HepG2 (cell line): ENCODE data around the gene MACROD2. TPM values are rescaled to one million over a fixed set of nuclear protein-coding genes. Genes with fewer than 3 reads are reported as not detected.

Experiments
- ATAC-seq: fragments of 200-7000 bp; cut with Tn5 transposase; 3 replicates; pipeline ENCODE4 v1.9.1; 2020; ENCODE audit warnings: mild to moderate bottlenecking, moderate library complexity
- BruUV-seq: library from RNA; stranded (reverse); fragments of 400-500 nt; replicated peaks from 2 replicates; lab custom pipeline; 2021; lab: Mats Ljungman, UMichigan
- CTCF ChIA-PET: fragments of 300-600 bp; formaldehyde crosslinking; extraction: SDS; loops from one replicate; lab custom pipeline; 2021; ENCODE audit warnings: low total read pairs, inconsistent platforms, low intra/inter-chr PET ratio; lab: Yijun Ruan, JAX
- POLR2A ChIA-PET: fragments of 350-600 bp; sonication (Branson Sonifier 250); formaldehyde crosslinking; loops from one replicate; lab custom pipeline; 2020; ENCODE audit warnings: antibody characterized with exemption, inconsistent platforms; lab: Yijun Ruan, JAX
- DNase-seq: peaks from one replicate; pipeline ENCODE4 v3.0.0-alpha.2; 2015; ENCODE audit warnings: low spot score
- FAIRE-seq: peaks from 3 replicates; lab custom pipeline; 2011; peaks lifted over from hg19 to GRCh38; lab: Jason Lieb, UNC
- H2AFZ ChIP-seq: one replicate; pipeline ENCODE4 v1.6.1; 2011; ENCODE audit warnings: low read length, inconsistent platforms
- H3K27ac ChIP-seq: fragments of 300-600 bp; 3 replicates; pipeline ENCODE4 v1.8.0; 2011; ENCODE audit warnings: mixed run types, mild to moderate bottlenecking, mixed read lengths, low read length, inconsistent platforms; ENCODE audit not compliant: insufficient read depth; ENCODE audit errors: extremely low read length
- H3K27me3 ChIP-seq, 2 experiments: fragments of 200-600 bp in 1 of 2; 2 replicates in 1 of 2; 3 replicates in 1 of 2; pipeline versions ENCODE4 v1.6.0 to v1.8.0; 2011; ENCODE audit warnings: low read length in 2 of 2, mild to moderate bottlenecking in 2 of 2, moderate library complexity in 2 of 2, inconsistent platforms in 1 of 2; ENCODE audit not compliant: insufficient read depth in 2 of 2, control insufficient read depth in 1 of 2
- H3K36me3 ChIP-seq, 2 experiments: fragments of 200-600 bp in 1 of 2; replicated peaks in 1 of 2; 2 replicates in 1 of 2; 3 replicates in 1 of 2; pipeline versions ENCODE4 v1.5.1 to v1.8.0; 2011; ENCODE audit warnings: low read length in 2 of 2, inconsistent platforms in 1 of 2; ENCODE audit not compliant: insufficient read depth in 2 of 2, control insufficient read depth in 1 of 2
- H3K4me1 ChIP-seq: 2 replicates; pipeline ENCODE4 v1.5.1; 2012; ENCODE audit warnings: low read length, inconsistent platforms; ENCODE audit not compliant: insufficient read depth
- H3K4me2 ChIP-seq: 2 replicates; pipeline ENCODE4 v1.6.0; 2011; ENCODE audit warnings: low read depth, low read length, inconsistent platforms
- H3K4me3 ChIP-seq, 3 experiments: fragments of 200-600 bp in 1 of 3; sonication (generic), shearing (Covaris generic) in 1 of 3; replicated peaks in 1 of 3; 2 replicates each; pipeline ENCODE4 v1.5.1; 2011 to 2016; ENCODE audit warnings: low read length in 3 of 3, inconsistent platforms in 2 of 3, low read depth in 2 of 3, mild to moderate bottlenecking in 2 of 3, control low read depth in 1 of 3, mixed read lengths in 1 of 3; ENCODE audit not compliant: insufficient read depth in 1 of 3
- H3K79me2 ChIP-seq: one replicate; pipeline ENCODE4 v1.6.1; 2011; ENCODE audit warnings: low read length, inconsistent platforms; ENCODE audit not compliant: insufficient read depth
- H3K9ac ChIP-seq: 2 replicates; pipeline ENCODE4 v1.6.0; 2011; ENCODE audit warnings: mild to moderate bottlenecking, low read depth, low read length, inconsistent platforms; ENCODE audit not compliant: insufficient read depth
- H3K9me3 ChIP-seq: 2 replicates; pipeline ENCODE4 v1.5.1; 2012; ENCODE audit warnings: mild to moderate bottlenecking, low read length
- H4K20me1 ChIP-seq: 2 replicates; pipeline ENCODE4 v1.6.0; 2011; ENCODE audit warnings: inconsistent platforms, mild to moderate bottlenecking, low read length, moderate library complexity; ENCODE audit not compliant: insufficient read depth
- CBX1 ChIP-seq: IDR thresholded peaks from one replicate; pipeline ENCODE4 v1.6.1; 2016; ENCODE audit warnings: antibody characterized with exemption, low read depth
- CREB3 ChIP-seq: sonication (generic); formaldehyde crosslinking; IDR thresholded peaks from 2 replicates; pipeline ENCODE4 v1.5.0; 2020; ENCODE audit warnings: missing genetic modification reagents
- DNMT3B ChIP-seq: conservative IDR thresholded peaks from 2 replicates; pipeline ENCODE4 v1.6.1; 2016; ENCODE audit warnings: missing biosample characterization, control low read depth
- FOSL2 ChIP-seq: sonication (generic); formaldehyde crosslinking; IDR thresholded peaks from 2 replicates; pipeline ENCODE4 v1.4.0; 2020; ENCODE audit warnings: missing genetic modification reagents
- HHEX ChIP-seq: IDR thresholded peaks from 2 replicates; pipeline ENCODE4 v1.6.1; 2016; ENCODE audit warnings: control low read depth
- JUND ChIP-seq: sonication (generic); formaldehyde crosslinking; IDR thresholded peaks from 2 replicates; pipeline ENCODE4 v1.8.0; 2022; ENCODE audit warnings: mild to moderate bottlenecking, missing genetic modification reagents
- SNAPC4 ChIP-seq: sonication (generic); formaldehyde crosslinking; IDR thresholded peaks from 2 replicates; pipeline ENCODE4 v1.4.0; 2020; ENCODE audit warnings: mild to moderate bottlenecking, missing genetic modification reagents
- ZFYVE20 ChIP-seq: sonication (generic); formaldehyde crosslinking; IDR thresholded peaks from 2 replicates; pipeline ENCODE4 v1.8.0; 2023; ENCODE audit warnings: low read depth, mild to moderate bottlenecking, moderate library complexity, missing genetic modification reagents, borderline replicate concordance
- ZNF282 ChIP-seq: fragments of 450-650 bp; IDR thresholded peaks from 2 replicates; pipeline ENCODE4 v1.6.1; 2018; ENCODE audit not compliant: partially characterized antibody
- ZNF296 ChIP-seq: sonication (generic); formaldehyde crosslinking; conservative IDR thresholded peaks from 2 replicates; pipeline ENCODE4 v1.5.0; 2020; ENCODE audit warnings: mild to moderate bottlenecking, missing genetic modification reagents
- ZNF430 ChIP-seq: sonication (generic); formaldehyde crosslinking; IDR thresholded peaks from 2 replicates; pipeline ENCODE4 v1.9.0; 2021; ENCODE audit warnings: mild to moderate bottlenecking, missing genetic modification reagents
- ZNF446 ChIP-seq: sonication (generic); formaldehyde crosslinking; IDR thresholded peaks from 2 replicates; pipeline ENCODE4 v1.5.0; 2020; ENCODE audit warnings: mild to moderate bottlenecking, missing genetic modification reagents
- ZNF598 ChIP-seq: sonication (generic); formaldehyde crosslinking; IDR thresholded peaks from 2 replicates; pipeline ENCODE4 v1.5.1; 2020; ENCODE audit warnings: mild to moderate bottlenecking, missing genetic modification reagents, borderline replicate concordance
- WGBS: methylation state at CpG from one replicate; pipeline ENCODE4 v1.1.6; 2017; ENCODE audit warnings: low lambda C conversion rate; 5-methylcytosine and 5-hydroxymethylcytosine counted together
- in situ Hi-C: cut with HindIII; loops from 2 replicates; pipeline ENCODE4 v1.10.0; 2017; ENCODE audit warnings: low pct_unique_long_range_greater_than_20kb; ENCODE audit not compliant: extremely low pct_ligation_motif_present
- intact Hi-C: fragments of 100-400 bp; cut with micrococcal nuclease; formaldehyde crosslinking; loops from one replicate; pipeline ENCODE4 v1.10.0; 2022; ENCODE audit not compliant: unreplicated experiment
- polyA plus RNA-seq, 8 experiments: library from polyadenylated mRNA; depleted of rRNA in 3 of 8; stranded (reverse) in 7 of 8; unstranded in 1 of 8; fragments of >200 nt; fragmentation: Illumina TruSeq in 4 of 8; extraction: Trizol in 4 of 8; gene quantifications; 2 replicates each; pipeline versions ENCODE4 v1.2.1 to v1.2.3, GENCODE V29; 2011 to 2016; ENCODE audit warnings: low read depth in 4 of 8, missing spikeins in 1 of 8, mixed read lengths in 1 of 8; ENCODE audit not compliant: insufficient read depth in 1 of 8
- total RNA-seq, 5 experiments: library from RNA; depleted of rRNA; stranded (reverse); fragments of >200 nt; fragmentation: Illumina TruSeq; extraction: Trizol; gene quantifications; 2 replicates each; pipeline ENCODE4 v1.2.3, GENCODE V29; 2016; ENCODE audit warnings: low read depth in 1 of 5
- TF ChIP-seq, protein P1 (sequence below): sonication (generic); formaldehyde crosslinking; IDR thresholded peaks from 2 replicates; pipeline ENCODE4 v1.9.0; 2021; ENCODE audit warnings: missing genetic modification reagents, borderline replicate concordance

Gene MACROD2
- total and polyA plus RNA-seq, 2 of the 13 experiments (the other 11 are each of a cell fraction or from before 2014, with no cell fraction given) = 0.13 to 0.51 TPM

- TF ChIP-seq, protein P1, sequence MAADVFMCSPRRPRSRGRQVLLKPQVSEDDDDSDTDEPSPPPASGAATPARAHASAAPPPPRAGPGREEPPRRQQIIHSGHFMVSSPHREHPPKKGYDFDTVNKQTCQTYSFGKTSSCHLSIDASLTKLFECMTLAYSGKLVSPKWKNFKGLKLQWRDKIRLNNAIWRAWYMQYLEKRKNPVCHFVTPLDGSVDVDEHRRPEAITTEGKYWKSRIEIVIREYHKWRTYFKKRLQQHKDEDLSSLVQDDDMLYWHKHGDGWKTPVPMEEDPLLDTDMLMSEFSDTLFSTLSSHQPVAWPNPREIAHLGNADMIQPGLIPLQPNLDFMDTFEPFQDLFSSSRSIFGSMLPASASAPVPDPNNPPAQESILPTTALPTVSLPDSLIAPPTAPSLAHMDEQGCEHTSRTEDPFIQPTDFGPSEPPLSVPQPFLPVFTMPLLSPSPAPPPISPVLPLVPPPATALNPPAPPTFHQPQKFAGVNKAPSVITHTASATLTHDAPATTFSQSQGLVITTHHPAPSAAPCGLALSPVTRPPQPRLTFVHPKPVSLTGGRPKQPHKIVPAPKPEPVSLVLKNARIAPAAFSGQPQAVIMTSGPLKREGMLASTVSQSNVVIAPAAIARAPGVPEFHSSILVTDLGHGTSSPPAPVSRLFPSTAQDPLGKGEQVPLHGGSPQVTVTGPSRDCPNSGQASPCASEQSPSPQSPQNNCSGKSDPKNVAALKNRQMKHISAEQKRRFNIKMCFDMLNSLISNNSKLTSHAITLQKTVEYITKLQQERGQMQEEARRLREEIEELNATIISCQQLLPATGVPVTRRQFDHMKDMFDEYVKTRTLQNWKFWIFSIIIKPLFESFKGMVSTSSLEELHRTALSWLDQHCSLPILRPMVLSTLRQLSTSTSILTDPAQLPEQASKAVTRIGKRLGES (CRISPR knock-in tag) = no peak
- TF ChIP-seq CREB3 (no peak), CBX1 (no peak)
Measured at GRCh38 chr20:14956538-14956937, 961.2 kb downstream of the MACROD2 start (continued).

GRCh38 chr20:14957402-14957801, 962.1 kb downstream of the MACROD2 start:
- Histone ChIP-seq H3K4me2 (no peak overlapping the region), H3K4me1 (peaks cover 24% of the 10 kb centered on the region), H3K9me3 (no peaks in the 10 kb centered on the region), H3K9ac (no peak overlapping the region), H4K20me1 (no peaks in the 10 kb centered on the region), H3K27me3 (no peaks in the 10 kb centered on the region), H3K79me2 (no peaks in the 10 kb centered on the region), H3K36me3 (no peaks in the 10 kb centered on the region), H3K4me3 (no peak overlapping the region), H3K27ac (no peak overlapping the region), H2AFZ (peak overlapping the region; percentile 16)
- FAIRE-seq (no peak), DNase-seq (no peak), ATAC-seq (peak; percentile 22; the same call in 2 of the 3 replicates)
- in situ Hi-C loops = no loop called here
- ChIA-PET CTCF (no interaction called here), POLR2A (no interaction called here)
- 73% methylated on average over 4 of the region's 4 CpGs for WGBS
- no peak for TF ChIP-seq ZNF446
- TF ChIP-seq ZNF598 (CRISPR knock-in tag) = no peak
- TF ChIP-seq ZNF282 = no peak
- no peak for TF ChIP-seq SNAPC4 (CRISPR knock-in tag)
- no peak for TF ChIP-seq FOSL2 (CRISPR knock-in tag)
- no peak for TF ChIP-seq JUND (CRISPR knock-in tag)
- no peak for TF ChIP-seq HHEX (CRISPR knock-in tag)
- TF ChIP-seq ZFYVE20 (CRISPR knock-in tag) = no peak
- TF ChIP-seq DNMT3B = no peak
- no peak for TF ChIP-seq ZNF296 (CRISPR knock-in tag)
- no peak for TF ChIP-seq ZNF430 (CRISPR knock-in tag)
- no TSS peak for BruUV-seq
- intact Hi-C loops = no loop called here
